GM10266 (cell line): Measurements from ENCODE around the gene BCL11A.

Source experiments
- DNase-seq: peaks from one replicate; pipeline ENCODE4 v3.0.0; 2012; ENCODE audit errors: extremely low spot score
- CTCF ChIP-seq: IDR thresholded peaks from 2 replicates; pipeline ENCODE4 v1.5.1; 2012; ENCODE audit warnings: mild to moderate bottlenecking, low read depth; ENCODE audit not compliant: control insufficient read depth, insufficient read depth; ENCODE audit errors: missing control alignments

The BCL11A gene

DNA sequence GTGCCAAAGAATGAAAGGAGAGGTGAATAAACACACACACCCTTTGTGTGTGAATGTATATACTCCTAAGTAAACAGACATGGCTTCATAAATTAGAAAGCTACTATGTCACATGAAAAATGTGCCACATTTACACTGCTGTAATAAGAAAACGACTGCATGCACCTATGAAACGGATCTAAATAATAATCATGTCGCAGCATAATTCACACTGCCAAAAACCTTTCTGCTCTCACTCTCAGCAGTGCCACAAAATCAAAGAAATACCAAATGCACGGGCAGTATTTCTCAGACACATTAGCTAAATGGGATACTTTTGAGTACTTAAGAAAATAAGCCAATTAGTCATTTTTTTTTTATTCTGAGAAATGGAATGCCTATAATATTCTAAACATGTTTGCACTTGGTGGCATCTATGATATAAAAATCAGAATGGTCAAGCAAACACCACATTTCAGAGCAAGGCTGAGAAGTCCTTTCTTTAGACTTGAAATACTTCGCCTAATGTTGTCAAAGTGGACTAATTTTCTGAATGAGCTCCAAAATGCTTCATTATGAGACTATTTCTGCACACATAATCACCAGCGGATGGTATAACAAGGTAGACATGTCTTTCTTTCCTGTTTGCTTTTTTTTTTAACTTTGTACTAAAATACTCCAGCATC, 6.6 kb downstream of the BCL11A start:
- DNase-seq = no peak
- TF ChIP-seq CTCF = no peak

DNA sequence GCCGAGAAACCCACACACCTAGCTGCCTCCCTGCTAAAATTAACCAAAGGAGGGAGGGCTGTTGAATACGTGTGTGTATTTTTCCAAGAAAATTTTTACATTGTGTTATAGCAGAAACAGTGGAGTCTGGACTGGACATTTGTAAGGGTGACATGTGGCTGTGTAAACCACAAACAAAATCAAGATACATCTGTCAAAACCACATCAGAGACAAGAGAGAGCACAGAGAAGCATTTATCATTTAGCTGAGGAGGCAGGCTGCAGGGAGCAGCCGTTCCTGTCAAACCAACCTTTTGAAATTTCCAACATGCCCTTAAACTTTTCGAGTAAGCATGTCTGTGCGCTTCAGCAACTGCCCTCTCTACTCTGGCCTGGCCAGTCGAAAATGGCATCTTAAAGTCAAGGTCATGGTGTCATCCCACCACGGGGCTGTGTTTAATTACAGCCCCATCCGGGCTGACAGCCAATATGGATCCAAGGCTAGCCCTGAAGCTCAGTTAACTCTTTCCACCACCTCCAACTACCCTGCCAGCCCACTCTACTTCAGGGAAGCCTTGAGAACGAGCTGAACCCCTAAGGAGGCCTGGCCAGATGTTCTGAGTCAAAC, 8.4 kb downstream of the BCL11A start:
- TF ChIP-seq CTCF = no peak
- DNase-seq = no peak

DNA sequence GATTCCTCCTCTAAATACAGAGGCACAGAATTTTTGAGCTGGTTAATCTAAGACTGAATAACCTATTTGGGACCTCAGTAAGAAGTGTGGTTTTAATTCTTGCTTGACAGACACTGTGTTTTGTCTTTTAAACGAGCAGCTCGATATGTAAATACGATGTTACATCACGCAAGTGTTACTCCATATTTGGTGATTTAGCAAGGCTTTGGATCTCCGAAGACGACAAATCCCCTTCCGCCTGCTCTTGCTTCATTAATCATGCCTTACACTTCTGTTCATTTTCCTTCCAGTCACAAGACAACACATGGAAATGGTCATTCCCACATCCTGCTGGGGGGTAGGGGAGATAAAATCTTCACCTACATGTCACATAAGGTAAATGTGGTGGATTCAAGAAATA, 9.4 kb downstream of the BCL11A start:
- no peak for DNase-seq

GRCh38 chr2:60541056-60541651, 12.3 kb downstream of the BCL11A start:
- no peak for DNase-seq
- TF ChIP-seq CTCF = no peak

More for the DNA sequence above, 9.4 kb downstream of the BCL11A start:
- no peak for TF ChIP-seq CTCF

DNA sequence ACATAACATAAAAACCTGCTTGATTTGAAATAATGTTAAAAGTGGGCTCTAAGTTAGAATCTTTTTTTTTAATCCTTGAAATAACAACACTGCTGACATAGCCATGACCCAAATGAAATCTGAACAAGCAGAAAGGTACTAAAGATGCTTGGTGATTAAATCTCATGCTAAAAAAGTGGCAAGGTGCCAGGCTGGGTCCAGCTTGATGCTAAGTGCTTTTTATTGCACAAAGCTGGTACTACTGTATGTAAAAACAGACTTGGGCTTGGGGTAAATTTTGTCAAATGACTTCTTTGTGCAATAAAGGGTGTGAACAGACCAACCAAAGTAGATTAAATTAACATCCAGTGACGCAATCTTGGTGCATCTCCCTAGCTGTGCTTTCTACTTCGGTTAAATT, 13.4 kb downstream of the BCL11A start:
- DNase-seq = no peak
- TF ChIP-seq CTCF = no peak

DNA sequence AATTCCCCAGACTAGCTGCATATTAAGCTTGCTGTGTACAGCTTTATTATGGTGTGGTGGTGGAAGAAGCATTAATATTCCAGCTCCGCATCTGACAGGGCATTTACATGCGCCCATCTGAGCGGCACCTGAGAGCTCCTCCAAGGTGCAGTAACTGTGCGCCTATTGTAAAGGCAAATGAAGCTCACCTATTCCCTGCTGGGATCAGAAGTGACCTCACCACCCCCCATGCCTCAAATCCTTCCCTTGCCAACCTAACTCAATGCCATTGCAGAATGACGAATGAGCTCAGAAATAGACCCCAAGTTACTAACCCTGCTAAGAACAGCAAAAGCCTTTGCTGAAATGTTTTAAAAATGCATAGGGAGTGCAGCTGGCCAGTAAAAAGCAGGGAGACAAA, 14.3 kb downstream of the BCL11A start:
- no peak for DNase-seq

More for the DNA sequence above, 14.3 kb downstream of the BCL11A start:
- TF ChIP-seq CTCF = no peak
